CD4-positive, CD25-positive, alpha-beta regulatory T cell (primary cell): ENCODE measurements around the gene AOAH. TPM values are rescaled to one million over a fixed set of nuclear protein-coding genes. Genes with fewer than 3 reads are reported as not detected.
A peak's percentile ranks its signal among the peaks of the same experiment; 100 is the strongest.

ENCODE experiments used
- ATAC-seq, 2 donors: fragments of 150-1000 bp; cut with Tn5 transposase; one replicate each; pipeline ENCODE4 v1.10.0; 2021; ENCODE audit warnings: low read depth in 2 of 2, moderate number of reproducible peaks in 2 of 2, moderate library complexity in 1 of 2
- DNase-seq, 3 donors: peaks; one replicate each; pipeline versions ENCODE4 v3.0.0 to v3.0.0-alpha.2; 2012 to 2022; ENCODE audit warnings: mixed read lengths in 1 of 3
- H3K27ac ChIP-seq: one replicate; pipeline ENCODE4 v1.7.0; 2013; ENCODE audit warnings: mild to moderate bottlenecking, low read length; ENCODE audit not compliant: insufficient read depth, poor library complexity, severe bottlenecking
- H3K27me3 ChIP-seq: one replicate; pipeline ENCODE4 v1.7.0; 2013; ENCODE audit warnings: low read length; ENCODE audit not compliant: control insufficient read depth, insufficient read depth
- H3K36me3 ChIP-seq: one replicate; pipeline ENCODE4 v1.7.0; 2013; ENCODE audit warnings: mild to moderate bottlenecking, low read length, moderate library complexity; ENCODE audit not compliant: control insufficient read depth, insufficient read depth
- H3K4me1 ChIP-seq: 2 replicates; pipeline ENCODE4 v1.7.0; 2013; ENCODE audit warnings: mild to moderate bottlenecking, low read length; ENCODE audit not compliant: insufficient read depth, control insufficient read depth, poor library complexity, severe bottlenecking
- H3K4me3 ChIP-seq: one replicate; pipeline ENCODE4 v1.7.0; 2013; ENCODE audit warnings: low read depth, mild to moderate bottlenecking, low read length, moderate library complexity
- H3K9me3 ChIP-seq, 2 experiments: 1 replicate in 1 of 2; 2 replicates in 1 of 2; pipeline ENCODE4 v1.7.0; 2013; ENCODE audit warnings: low read length in 2 of 2, mild to moderate bottlenecking in 1 of 2, moderate library complexity in 1 of 2; ENCODE audit not compliant: control insufficient read depth in 2 of 2
- H3K27ac Mint-ChIP-seq, 3 donors: one replicate each; pipeline ENCODE4 v1.8.0; 2020 to 2022; ENCODE audit warnings: mild to moderate bottlenecking in 3 of 3, mixed read lengths in 3 of 3, moderate library complexity in 2 of 3
- H3K27me3 Mint-ChIP-seq: one replicate; pipeline ENCODE4 v1.8.0; 2022; ENCODE audit warnings: mild to moderate bottlenecking, mixed read lengths
- H3K36me3 Mint-ChIP-seq: one replicate; pipeline ENCODE4 v1.8.0; 2020; ENCODE audit warnings: mixed read lengths
- H3K4me1 Mint-ChIP-seq, 4 donors: one replicate each; pipeline ENCODE4 v1.8.0; 2020 to 2022; ENCODE audit warnings: mixed read lengths in 4 of 4, mild to moderate bottlenecking in 1 of 4
- H3K4me3 Mint-ChIP-seq, 4 donors: one replicate each; pipeline ENCODE4 v1.8.0; 2020 to 2022; ENCODE audit warnings: mild to moderate bottlenecking in 4 of 4, mixed read lengths in 4 of 4, moderate library complexity in 3 of 4
- H3K9me3 Mint-ChIP-seq, 7 donors: one replicate each; pipeline ENCODE4 v1.8.0; 2020 to 2022; ENCODE audit warnings: mixed read lengths in 7 of 7, mild to moderate bottlenecking in 3 of 7, moderate library complexity in 2 of 7
- polyA plus RNA-seq, 4 donors: library from polyadenylated mRNA; unstranded; fragments of 300-500 nt; fragmentation: Illumina TruSeq; gene quantifications; one replicate each; pipeline ENCODE4 v1.2.3, GENCODE V29; 2021
- total RNA-seq: library from RNA; stranded (reverse); gene quantifications from one replicate; pipeline ENCODE4 v1.2.3, GENCODE V29; 2022

The AOAH gene
- total and polyA plus RNA-seq, 5 donors from 2014 or later = 0.46 to 5.7 (median 1.5) TPM

GRCh38 chr7:36514289-36515243 lies 209.7 kb downstream of the AOAH start:
- Mint-ChIP-seq H3K9me3 (peaks cover 0 to 1% (median 0%) of the 10 kb centered on the region in 7 donors), H3K4me1 (peaks cover 0 to 2% (median under 1%) of the 10 kb centered on the region in 4 donors), H3K27ac (peak overlapping the region in 1 of 3 donors; percentile 32), H3K27me3 (no peaks in the 10 kb centered on the region), H3K4me3 (no peak overlapping the region), H3K36me3 (no peaks in the 10 kb centered on the region)
- DNase-seq (no peak), ATAC-seq (no peak)
- Histone ChIP-seq H3K27me3 (no peaks in the 10 kb centered on the region), H3K4me1 (no peaks in the 10 kb centered on the region), H3K4me3 (no peak overlapping the region), H3K36me3 (no peaks in the 10 kb centered on the region), H3K9me3 (no peaks in the 10 kb centered on the region), H3K27ac (no peak overlapping the region)

- ATAC-seq (no peak), DNase-seq (no peak)
- Mint-ChIP-seq H3K4me3 (no peak overlapping the region), H3K27ac (no peak overlapping the region), H3K36me3 (no peaks in the 10 kb centered on the region), H3K27me3 (peaks cover 4% of the 10 kb centered on the region), H3K4me1 (peaks cover 0 to 2% (median under 1%) of the 10 kb centered on the region in 4 donors), H3K9me3 (peaks cover 0 to 1% (median 0%) of the 10 kb centered on the region in 7 donors)
- Histone ChIP-seq H3K4me3 (no peak overlapping the region), H3K9me3 (no peaks in the 10 kb centered on the region), H3K4me1 (no peaks in the 10 kb centered on the region), H3K27ac (no peak overlapping the region), H3K27me3 (no peaks in the 10 kb centered on the region), H3K36me3 (no peaks in the 10 kb centered on the region)
These were observed 210.9 kb downstream of the AOAH start for GRCh38 chr7:36513393-36513792.

GRCh38 chr7:36512616-36513015 lies 211.7 kb downstream of the AOAH start:
- Histone ChIP-seq H3K36me3 (no peaks in the 10 kb centered on the region), H3K27me3 (no peaks in the 10 kb centered on the region), H3K4me3 (no peak overlapping the region), H3K4me1 (no peaks in the 10 kb centered on the region), H3K9me3 (no peaks in the 10 kb centered on the region), H3K27ac (no peak overlapping the region)
- Mint-ChIP-seq H3K27me3 (peaks cover 4% of the 10 kb centered on the region), H3K4me1 (peaks cover 0 to 2% (median under 1%) of the 10 kb centered on the region in 4 donors), H3K4me3 (no peak overlapping the region), H3K9me3 (peaks cover 0 to 1% (median 0%) of the 10 kb centered on the region in 7 donors), H3K27ac (no peak overlapping the region), H3K36me3 (no peaks in the 10 kb centered on the region)
- no peak for ATAC-seq
- DNase-seq = no peak

GRCh38 chr7:36509962-36510361 lies 214.3 kb downstream of the AOAH start:
- DNase-seq = no peak
- no peaks in the 10 kb centered on the region for H3K27me3 ChIP-seq
- no peaks in the 10 kb centered on the region for H3K4me1 ChIP-seq
- H3K9me3 ChIP-seq = no peaks in the 10 kb centered on the region
- Mint-ChIP-seq H3K4me1 (no peaks in the 10 kb centered on the region), H3K9me3 (peaks cover 0 to 2% (median 0%) of the 10 kb centered on the region in 7 donors), H3K4me3 (no peak overlapping the region), H3K27me3 (peaks cover 4% of the 10 kb centered on the region), H3K27ac (no peak overlapping the region), H3K36me3 (no peaks in the 10 kb centered on the region)
- no peak overlapping the region for H3K4me3 ChIP-seq
- no peak for ATAC-seq
- no peaks in the 10 kb centered on the region for H3K36me3 ChIP-seq
- no peak overlapping the region for H3K27ac ChIP-seq

GRCh38 chr7:36507475-36508440 lies 216.5 kb downstream of the AOAH start:
- H3K4me3 Mint-ChIP-seq = no peak overlapping the region
- Histone ChIP-seq H3K9me3 (no peaks in the 10 kb centered on the region), H3K27ac (no peak overlapping the region), H3K27me3 (no peaks in the 10 kb centered on the region), H3K36me3 (no peaks in the 10 kb centered on the region), H3K4me1 (no peaks in the 10 kb centered on the region), H3K4me3 (no peak overlapping the region)
- H3K9me3 Mint-ChIP-seq = peaks cover 0 to 3% (median 0%) of the 10 kb centered on the region in 7 donors
- H3K36me3 Mint-ChIP-seq = peaks cover 4% of the 10 kb centered on the region
- H3K27ac Mint-ChIP-seq = no peak overlapping the region
- DNase-seq = no peak
- H3K4me1 Mint-ChIP-seq = no peaks in the 10 kb centered on the region
- no peak for ATAC-seq
- H3K27me3 Mint-ChIP-seq = peaks cover 4% of the 10 kb centered on the region

GRCh38 chr7:36506820-36507219 lies 217.5 kb downstream of the AOAH start:
- H3K9me3 Mint-ChIP-seq = peaks cover 0 to 3% (median 0%) of the 10 kb centered on the region in 7 donors
- H3K4me3 Mint-ChIP-seq = no peak overlapping the region
- no peak overlapping the region for H3K27ac Mint-ChIP-seq
- Histone ChIP-seq H3K27me3 (no peaks in the 10 kb centered on the region), H3K4me1 (no peaks in the 10 kb centered on the region), H3K9me3 (no peaks in the 10 kb centered on the region), H3K27ac (no peak overlapping the region), H3K4me3 (no peak overlapping the region), H3K36me3 (no peaks in the 10 kb centered on the region)
- H3K4me1 Mint-ChIP-seq = no peaks in the 10 kb centered on the region
- ATAC-seq (no peak), DNase-seq (no peak)
- H3K36me3 Mint-ChIP-seq = peaks cover 4% of the 10 kb centered on the region
- peaks cover 8% of the 10 kb centered on the region for H3K27me3 Mint-ChIP-seq

- H3K36me3 Mint-ChIP-seq = peaks cover 4% of the 10 kb centered on the region
- H3K4me1 ChIP-seq = no peaks in the 10 kb centered on the region
- no peaks in the 10 kb centered on the region for H3K36me3 ChIP-seq
- peaks cover 8% of the 10 kb centered on the region for H3K27me3 Mint-ChIP-seq
- H3K27me3 ChIP-seq = no peaks in the 10 kb centered on the region
- ATAC-seq (no peak), DNase-seq (no peak)
- no peak overlapping the region for H3K4me3 Mint-ChIP-seq
- no peaks in the 10 kb centered on the region for H3K9me3 ChIP-seq
- H3K4me1 Mint-ChIP-seq = no peaks in the 10 kb centered on the region
- no peak overlapping the region for H3K27ac ChIP-seq
- peaks cover 0 to 1% (median 0%) of the 10 kb centered on the region in 7 donors for H3K9me3 Mint-ChIP-seq
- no peak overlapping the region for H3K4me3 ChIP-seq
- H3K27ac Mint-ChIP-seq = no peak overlapping the region
These were observed 218.0 kb downstream of the AOAH start for GRCh38 chr7:36506130-36506798.
